H1 (cell line): ENCODE data around the gene SLC35B2. TPM values are rescaled to one million over a fixed set of nuclear protein-coding genes. Genes with fewer than 3 reads are reported as not detected.

ENCODE experiments used
- CTCF ChIA-PET: fragments of 300-600 bp; sonication (Branson Sonifier 250); formaldehyde crosslinking; loops from one replicate; lab custom pipeline; 2021; ENCODE audit not compliant: partially characterized antibody; lab: Charles Lee
- POLR2A ChIA-PET: fragments of 300-600 bp; sonication (Branson Sonifier 250); formaldehyde crosslinking; loops from one replicate; lab custom pipeline; 2021; ENCODE audit warnings: inconsistent platforms; ENCODE audit not compliant: partially characterized antibody; lab: Charles Lee
- DNase-seq, 2 experiments: peaks; one replicate each; pipeline versions ENCODE4 v3.0.0 to v3.0.0-alpha.2; 2010 to 2022; ENCODE audit warnings: low spot score in 2 of 2, low read depth in 1 of 2, mixed read lengths in 1 of 2
- FAIRE-seq: peaks from 2 replicates; lab custom pipeline; 2011; peaks lifted over from hg19 to GRCh38; lab: Jason Lieb, UNC
- H2AFZ ChIP-seq: 2 replicates; pipeline ENCODE4 v1.8.1; 2012; ENCODE audit warnings: low read length, inconsistent platforms
- H2AK5ac ChIP-seq: 2 replicates; pipeline ENCODE4 v1.6.1; 2013; ENCODE audit warnings: low read depth, low read length
- H2BK120ac ChIP-seq: replicated peaks from 2 replicates; pipeline ENCODE3; 2013; ENCODE audit warnings: low read depth, low read length, inconsistent platforms
- H2BK12ac ChIP-seq: 2 replicates; pipeline ENCODE4 v1.6.1; 2013; ENCODE audit warnings: low read depth, low read length
- H2BK15ac ChIP-seq: 2 replicates; pipeline ENCODE4 v1.6.1; 2013; ENCODE audit warnings: low read length
- H2BK20ac ChIP-seq: 2 replicates; pipeline ENCODE4 v1.6.1; 2013; ENCODE audit warnings: low read length
- H2BK5ac ChIP-seq: 2 replicates; pipeline ENCODE4 v1.6.1; 2013; ENCODE audit warnings: low read depth, low read length
- H3K14ac ChIP-seq: 2 replicates; pipeline ENCODE4 v1.6.1; 2013; ENCODE audit warnings: inconsistent platforms; ENCODE audit not compliant: insufficient read length
- H3K18ac ChIP-seq: 2 replicates; pipeline ENCODE4 v1.6.1; 2013; ENCODE audit warnings: low read length; ENCODE audit errors: extremely low read depth
- H3K23ac ChIP-seq: 2 replicates; pipeline ENCODE4 v1.6.1; 2013; ENCODE audit warnings: inconsistent platforms; ENCODE audit not compliant: insufficient read length
- H3K23me2 ChIP-seq: 2 replicates; pipeline ENCODE4 v1.6.1; 2013; ENCODE audit warnings: low read depth, low read length
- H3K27ac ChIP-seq: 2 replicates; pipeline ENCODE4 v1.6.1; 2011; ENCODE audit warnings: low read depth, low read length, inconsistent platforms
- H3K27me3 ChIP-seq, 4 experiments: replicated peaks in 1 of 4; 1 replicate in 1 of 4; 2 replicates in 3 of 4; pipeline versions ENCODE4 v1.6.1 to v1.8.1; 2011 to 2013; ENCODE audit warnings: low read length in 3 of 4, mild to moderate bottlenecking in 3 of 4, inconsistent platforms in 2 of 4, mixed read lengths in 2 of 4, moderate library complexity in 1 of 4; ENCODE audit not compliant: control insufficient read depth in 3 of 4, insufficient read depth in 3 of 4; ENCODE audit errors: extremely low read depth in 1 of 4
- H3K36me3 ChIP-seq, 4 experiments: 2 replicates each; pipeline versions ENCODE4 v1.6.1 to v1.8.1; 2011 to 2013; ENCODE audit warnings: mild to moderate bottlenecking in 4 of 4, low read length in 3 of 4, moderate library complexity in 2 of 4, control low read depth in 1 of 4, inconsistent platforms in 1 of 4; ENCODE audit not compliant: insufficient read depth in 4 of 4, control insufficient read depth in 2 of 4
- H3K4ac ChIP-seq: replicated peaks from 2 replicates; pipeline ENCODE3; 2013; ENCODE audit warnings: low read length, low read depth, mixed read lengths, inconsistent platforms; ENCODE audit not compliant: insufficient read length
- H3K4me1 ChIP-seq, 4 experiments: replicated peaks in 1 of 4; 1 replicate in 1 of 4; 2 replicates in 3 of 4; pipeline versions ENCODE4 v1.6.1 to v1.8.1; 2011 to 2013; ENCODE audit warnings: low read length in 3 of 4, inconsistent platforms in 2 of 4, mixed read lengths in 1 of 4; ENCODE audit not compliant: insufficient read depth in 4 of 4, control insufficient read depth in 3 of 4
- H3K4me2 ChIP-seq, 2 experiments: 2 replicates each; pipeline versions ENCODE4 v1.6.1 to v1.8.1; 2011 to 2013; ENCODE audit warnings: low read depth in 2 of 2, low read length in 2 of 2, control low read depth in 1 of 2, inconsistent platforms in 1 of 2, mild to moderate bottlenecking in 1 of 2; ENCODE audit not compliant: insufficient read depth in 1 of 2
- H3K4me3 ChIP-seq, 4 experiments: fragments of 200-600, 300-600 bp in 1 of 4; sonication (generic), shearing (Covaris generic), sonication (Bioruptor Twin) in 1 of 4; 2 replicates each; pipeline versions ENCODE4 v1.5.1 to v1.8.1; 2011 to 2016; ENCODE audit warnings: low read length in 4 of 4, low read depth in 3 of 4, control low read depth in 2 of 4, inconsistent platforms in 2 of 4, mild to moderate bottlenecking in 2 of 4, mixed read lengths in 1 of 4, moderate library complexity in 1 of 4; ENCODE audit not compliant: insufficient read depth in 2 of 4; ENCODE audit errors: extremely low read depth in 1 of 4
- H3K56ac ChIP-seq: replicated peaks from 2 replicates; pipeline ENCODE3; 2013; ENCODE audit warnings: low read depth, mild to moderate bottlenecking, mixed read lengths, low read length, inconsistent platforms; ENCODE audit not compliant: insufficient read length
- H3K79me1 ChIP-seq: 2 replicates; pipeline ENCODE4 v1.6.1; 2013; ENCODE audit warnings: low read depth, low read length, control low read depth
- H3K79me2 ChIP-seq, 2 experiments: 2 replicates each; pipeline versions ENCODE4 v1.6.1 to v1.8.1; 2012 to 2013; ENCODE audit warnings: low read length in 2 of 2, mild to moderate bottlenecking in 2 of 2, inconsistent platforms in 1 of 2; ENCODE audit not compliant: insufficient read depth in 2 of 2, control insufficient read depth in 1 of 2
- H3K9ac ChIP-seq, 4 experiments: replicated peaks in 1 of 4; 1 replicate in 1 of 4; 2 replicates in 3 of 4; pipeline versions ENCODE4 v1.6.1 to v1.8.1; 2011 to 2013; ENCODE audit warnings: low read depth in 3 of 4, low read length in 3 of 4, control low read depth in 2 of 4, mild to moderate bottlenecking in 2 of 4, moderate library complexity in 2 of 4, inconsistent platforms in 1 of 4; ENCODE audit errors: extremely low read depth in 1 of 4
- H3K9me3 ChIP-seq, 2 experiments: 2 replicates each; pipeline versions ENCODE4 v1.6.1 to v1.8.1; 2012 to 2013; ENCODE audit warnings: mild to moderate bottlenecking in 2 of 2, moderate library complexity in 2 of 2, control low read depth in 1 of 2, inconsistent platforms in 1 of 2, low read depth in 1 of 2, low read length in 1 of 2, mixed read lengths in 1 of 2; ENCODE audit not compliant: insufficient read depth in 2 of 2
- H4K20me1 ChIP-seq, 2 experiments: replicated peaks in 1 of 2; 2 replicates each; pipeline versions ENCODE3 to v1.8.1; 2011 to 2013; ENCODE audit warnings: inconsistent platforms in 2 of 2, low read length in 2 of 2, mild to moderate bottlenecking in 1 of 2; ENCODE audit not compliant: insufficient read depth in 2 of 2, control insufficient read depth in 1 of 2
- H4K5ac ChIP-seq: 2 replicates; pipeline ENCODE4 v1.6.1; 2013; ENCODE audit warnings: low read length, low read depth, mixed read lengths, inconsistent platforms; ENCODE audit not compliant: insufficient read length
- H4K8ac ChIP-seq: 2 replicates; pipeline ENCODE4 v1.8.0; 2013; ENCODE audit warnings: mild to moderate bottlenecking, moderate library complexity, low read length, inconsistent platforms; ENCODE audit not compliant: insufficient read depth; ENCODE audit errors: extremely low read depth
- H4K91ac ChIP-seq: replicated peaks from 2 replicates; pipeline ENCODE3; 2013; ENCODE audit warnings: low read length, mixed read lengths, inconsistent platforms; ENCODE audit not compliant: insufficient read length
- SP2 ChIP-seq: IDR thresholded peaks from 2 replicates; pipeline ENCODE4 v1.6.1; 2012; ENCODE audit warnings: mild to moderate bottlenecking, low read length, inconsistent platforms
- WGBS, 2 experiments: shearing (Covaris generic) in 1 of 2; methylation state at CpG; one replicate each; pipeline versions ENCODE4 v1.1.6 to v1.1.7; 2013 to 2015; ENCODE audit warnings: low lambda C conversion rate in 2 of 2, mixed read lengths in 2 of 2, inconsistent platforms in 1 of 2, low coverage in 1 of 2, missing lambda C conversion rate in 1 of 2; ENCODE audit not compliant: insufficient replicate concordance in 2 of 2, insufficient coverage in 1 of 2, insufficient read length in 1 of 2; ENCODE audit errors: extremely low coverage in 1 of 2, missing lambda C conversion rate in 1 of 2; 5-methylcytosine and 5-hydroxymethylcytosine counted together
- polyA plus RNA-seq, 7 experiments: library from polyadenylated mRNA; depleted of rRNA in 3 of 7; stranded (reverse) in 5 of 7; unstranded in 2 of 7; fragments of >200 nt in 5 of 7; fragments of 200-250 nt in 2 of 7; gene quantifications; 1 replicate in 5 of 7; 2 replicates in 1 of 7; 4 replicates in 1 of 7; pipeline versions ENCODE4 v1.2.1 to v1.2.3, GENCODE V29; 2011 to 2013; ENCODE audit warnings: missing spikeins in 2 of 7, mixed read lengths in 2 of 7
- total RNA-seq: library from RNA; stranded (reverse); fragmentation: NEBNext Ultra II Directional; extraction: Animal tissue kit (Norgen Biotek cat#: 25700); gene quantifications from 2 replicates; pipeline ENCODE4 v1.2.1, GENCODE V29; 2021

The SLC35B2 gene
- total and polyA plus RNA-seq, 2 of the 8 experiments (the other 6 are each of a cell fraction or from before 2014, with no cell fraction given) = 29.5 to 65.0 TPM

DNA sequence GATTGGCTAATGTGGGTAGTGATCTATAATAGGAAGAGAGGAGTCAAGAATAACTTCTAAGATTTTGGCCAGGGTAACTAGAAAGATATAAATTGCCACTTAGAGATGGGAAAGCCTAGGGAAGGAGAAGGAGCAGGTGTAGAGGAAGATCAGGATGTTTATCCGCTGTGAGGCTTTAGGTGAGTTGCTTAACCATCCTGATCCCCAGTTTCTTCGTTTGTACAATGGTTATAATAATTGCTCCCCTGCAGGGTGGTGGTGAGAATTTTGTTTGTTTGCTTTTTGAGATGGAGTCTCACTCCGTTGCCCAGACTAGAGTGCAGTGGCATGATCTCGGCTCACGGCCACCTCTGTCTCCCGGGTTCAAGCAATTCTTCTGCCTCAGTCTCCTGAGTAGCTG lies 43.0 kb downstream of the SLC35B2 start:
- Histone ChIP-seq H3K4me3 (no peak overlapping the region), H3K14ac (no peak overlapping the region), H3K56ac (no peak overlapping the region), H2BK12ac (no peak overlapping the region), H3K18ac (no peak overlapping the region), H4K5ac (no peak overlapping the region), H3K79me2 (no peaks in the 10 kb centered on the region), H3K9ac (no peak overlapping the region), H3K4me2 (no peak overlapping the region), H3K23me2 (no peaks in the 10 kb centered on the region; the same call in 1 of the 2 replicates), H3K27ac (no peak overlapping the region), H3K9me3 (no peaks in the 10 kb centered on the region), H4K8ac (no peak overlapping the region), H3K27me3 (no peaks in the 10 kb centered on the region), H3K4ac (peak overlapping the region; percentile 44), H2BK15ac (no peak overlapping the region), H2BK20ac (no peak overlapping the region), H2BK120ac (no peak overlapping the region), H3K23ac (no peak overlapping the region), H4K20me1 (no peaks in the 10 kb centered on the region), H3K79me1 (no peaks in the 10 kb centered on the region; the same call in 1 of the 2 replicates), H2BK5ac (no peak overlapping the region), H3K4me1 (peaks cover 17 to 28% (median 19%) of the 10 kb centered on the region in 4 experiments), H2AFZ (no peak overlapping the region), H3K36me3 (no peaks in the 10 kb centered on the region), H2AK5ac (no peak overlapping the region), H4K91ac (no peak overlapping the region)
- WGBS, 2 experiments = 90% methylated on average over 6 of the region's 6 CpGs; no CpG with 5 or more reads in 1 of the 2 experiments
- TF ChIP-seq SP2 = no peak
- FAIRE-seq (no peak), DNase-seq (no peak)
- ChIA-PET POLR2A (interaction anchor here (1.3 to 3.1 kb wide), 4 partner anchors 11 to 40 kb away, joined by 3 to 23 read pairs (median 4); partner anchors contain the start of gene HSP90AB1), CTCF (interaction anchor here (0.8 to 8.0 kb wide), 7 partner anchors 9 to 119 kb away, joined by 3 to 51 read pairs (median 17); partner anchors contain the start of gene SLC29A1)
